OCI-M2 (cell line): ENCODE measurements around the gene DPF3.

Source experiments
- DNase-seq: peaks from one replicate; lab custom pipeline; 2025; ENCODE audit not compliant: unreplicated experiment; lab: John Stamatoyannopoulos, UW

Gene DPF3

DNA sequence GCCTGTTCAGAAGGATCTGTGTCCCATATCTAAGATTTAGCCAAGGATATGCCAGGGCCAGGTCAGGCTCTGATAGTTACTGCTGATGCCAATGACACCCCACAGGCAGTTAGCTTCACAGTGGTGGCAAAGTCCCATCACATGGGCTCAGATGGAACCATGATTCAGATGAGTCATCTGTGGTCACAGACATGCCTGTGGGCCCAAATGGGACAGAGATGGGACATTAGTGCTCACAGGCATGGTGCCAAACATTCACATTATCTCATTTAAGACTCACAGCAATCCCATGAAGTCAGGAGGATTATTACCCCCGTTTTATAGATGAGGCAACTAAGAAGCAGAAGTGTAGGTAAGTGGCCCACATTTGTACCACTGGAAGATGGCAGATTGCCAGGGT is 207.8 kb downstream of the DPF3 start:
- no peak for DNase-seq

DNA sequence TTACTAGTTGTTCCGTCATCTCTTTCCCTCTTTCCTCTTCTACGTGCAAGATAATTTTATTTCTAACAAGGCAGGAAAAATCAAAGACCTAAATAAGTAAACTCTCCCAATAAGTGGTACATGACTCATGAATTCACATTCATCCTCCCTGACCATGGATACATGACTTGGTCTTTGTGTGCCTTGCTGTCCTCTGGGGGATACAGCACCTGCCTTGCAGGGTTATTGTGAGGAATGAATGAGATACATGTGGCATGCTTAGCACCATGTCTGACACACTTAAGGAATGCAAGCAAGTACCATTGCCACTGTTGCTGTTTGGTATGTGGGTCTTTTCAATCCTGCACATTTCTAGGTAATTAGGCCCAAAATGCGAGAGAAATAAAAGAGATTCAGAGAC is 208.4 kb downstream of the DPF3 start:
- no peak for DNase-seq

DNA sequence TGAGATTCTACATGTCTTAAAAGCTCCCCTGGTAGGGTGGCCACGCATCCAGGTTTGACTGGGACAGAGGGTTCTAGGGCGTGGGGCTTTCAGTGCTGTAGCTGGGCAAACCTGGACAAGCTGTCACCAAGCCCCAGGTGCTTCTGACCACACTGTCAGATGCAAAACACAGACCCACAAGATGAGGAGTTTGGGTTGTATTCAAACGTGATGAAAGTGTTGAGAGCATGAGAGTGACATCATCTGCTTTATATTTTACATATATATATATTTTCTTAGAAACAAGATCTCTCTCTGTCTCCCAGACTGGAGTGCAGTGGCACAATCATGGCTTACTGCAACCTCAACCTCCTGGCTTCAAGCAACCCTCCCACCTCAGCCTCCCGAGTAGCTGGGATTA is 210.1 kb downstream of the DPF3 start:
- DNase-seq = no peak

DNA sequence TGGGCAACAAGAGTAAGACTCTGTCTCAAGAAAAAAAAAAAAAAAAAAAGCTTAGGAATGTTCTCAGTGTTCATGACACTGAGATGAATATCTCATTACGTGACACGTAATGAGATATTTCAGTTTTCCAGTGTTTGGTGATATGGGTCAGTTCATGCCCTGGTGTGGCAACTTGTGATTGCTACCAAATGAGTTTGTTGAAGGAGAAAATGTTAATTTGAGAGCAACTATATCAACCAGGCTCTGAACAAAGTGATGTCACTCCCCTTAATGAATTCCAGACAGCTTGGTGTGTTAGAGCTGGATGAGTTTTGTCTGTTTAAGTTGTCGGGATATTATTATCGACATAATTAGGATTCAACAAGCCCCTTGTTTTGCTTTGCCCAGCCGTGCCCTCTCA is 211.7 kb downstream of the DPF3 start:
- DNase-seq = no peak

DNA sequence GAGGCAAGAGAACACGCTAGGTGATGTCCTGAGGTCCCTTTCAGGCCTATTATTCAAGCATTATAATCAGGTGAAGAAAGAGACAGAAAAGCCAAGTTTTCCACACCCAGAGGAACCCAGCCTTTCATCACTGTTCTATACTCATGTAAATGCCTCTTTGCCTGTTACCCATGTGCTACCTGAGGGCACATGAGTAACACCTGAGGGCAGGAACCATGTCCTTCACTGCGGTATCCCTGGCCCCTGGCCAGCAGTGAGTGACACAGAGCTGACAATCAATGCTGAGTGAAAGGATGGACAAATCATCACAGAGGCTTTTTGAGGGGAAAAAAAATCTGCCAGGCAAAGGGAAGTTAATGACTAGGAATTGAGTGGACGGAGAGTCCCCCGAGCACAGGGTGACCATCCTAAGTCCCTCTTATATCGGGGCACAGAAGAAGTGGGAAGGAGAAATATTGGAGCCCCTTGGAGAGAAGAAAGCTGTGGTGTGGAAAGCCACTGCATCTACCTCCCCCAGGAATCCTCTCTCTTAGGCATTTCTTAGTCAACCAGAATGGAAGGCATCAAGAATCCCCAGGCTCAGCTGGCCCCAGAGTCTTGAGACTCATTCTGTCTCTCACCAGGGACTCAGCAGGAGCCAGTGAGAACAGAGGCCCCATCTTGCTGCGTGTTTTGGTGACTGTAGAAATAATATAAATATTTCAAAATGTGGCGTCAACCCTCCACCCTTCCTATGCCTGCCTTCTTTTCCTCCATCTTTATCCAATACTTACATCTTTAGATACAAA is 212.9 kb downstream of the DPF3 start:
- DNase-seq = no peak

DNA sequence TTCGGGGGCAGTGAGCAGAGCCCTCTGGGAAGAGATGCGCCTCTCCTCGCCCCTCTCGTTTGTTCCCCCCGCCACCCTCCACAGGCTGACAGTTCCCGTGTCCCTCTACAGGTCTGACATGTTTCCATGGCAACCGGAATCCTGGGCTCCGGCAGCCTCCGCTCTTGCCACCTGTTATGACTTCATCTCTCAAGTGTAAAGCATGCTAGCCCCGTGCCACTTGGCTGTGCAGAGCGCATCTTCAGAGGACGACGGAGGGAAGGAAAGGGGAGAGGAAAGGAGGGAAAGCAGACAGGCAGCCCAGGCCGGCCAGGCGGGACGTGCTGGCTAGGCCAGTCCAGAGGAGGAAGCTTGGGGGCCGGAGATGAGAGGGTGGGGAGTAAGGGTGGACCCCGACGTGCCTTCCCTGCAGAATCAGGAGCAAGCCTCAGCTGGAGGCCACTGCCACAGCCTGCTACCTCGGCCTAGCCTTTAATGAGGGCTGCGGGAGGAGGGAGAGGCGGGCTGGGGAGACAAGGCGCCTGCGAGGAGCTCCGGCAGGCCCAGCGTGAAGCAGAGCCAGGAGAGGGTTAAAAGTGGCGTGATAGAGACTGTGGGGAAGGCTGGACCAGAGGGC is 214.3 kb downstream of the DPF3 start:
- DNase-seq = no peak

DNA sequence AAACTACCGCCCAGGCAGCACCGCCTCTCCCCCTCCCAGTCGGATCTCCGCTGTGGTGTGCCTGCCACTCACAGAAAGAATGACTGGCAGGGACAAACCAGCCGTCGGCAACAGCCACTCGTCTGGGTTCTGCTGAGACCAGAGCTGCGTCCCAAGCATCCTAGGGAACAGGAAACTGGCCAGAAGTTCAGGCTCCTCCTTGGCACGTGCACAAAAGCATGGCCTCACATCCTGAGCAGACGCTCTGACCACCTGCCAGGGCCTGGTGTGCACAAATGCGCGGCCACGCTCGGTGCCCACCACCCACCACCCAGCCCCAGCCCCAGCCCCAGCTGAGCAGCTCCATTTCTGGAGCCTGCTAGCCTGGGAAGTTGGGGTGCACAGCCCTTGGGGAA is 214.8 kb downstream of the DPF3 start:
- DNase-seq = no peak

DNA sequence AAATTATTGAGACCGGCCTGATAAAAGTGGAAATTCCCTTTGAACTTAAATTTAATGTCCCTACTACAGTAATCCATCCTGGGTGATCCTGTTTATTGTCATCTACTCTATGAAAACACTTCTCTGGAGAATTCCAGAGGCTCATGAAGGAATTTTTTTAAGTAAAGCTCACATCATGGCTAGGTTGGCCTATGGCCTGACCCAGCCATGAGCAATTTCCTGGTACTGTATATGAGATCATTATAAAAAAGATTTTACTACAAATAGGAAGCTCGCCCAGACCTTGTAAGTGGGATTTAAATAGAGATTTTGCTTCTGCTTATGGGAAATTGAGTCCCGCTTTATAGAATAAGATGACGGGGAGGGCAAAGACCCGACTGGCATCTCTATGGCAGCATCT is 215.5 kb downstream of the DPF3 start:
- no peak for DNase-seq

DNA sequence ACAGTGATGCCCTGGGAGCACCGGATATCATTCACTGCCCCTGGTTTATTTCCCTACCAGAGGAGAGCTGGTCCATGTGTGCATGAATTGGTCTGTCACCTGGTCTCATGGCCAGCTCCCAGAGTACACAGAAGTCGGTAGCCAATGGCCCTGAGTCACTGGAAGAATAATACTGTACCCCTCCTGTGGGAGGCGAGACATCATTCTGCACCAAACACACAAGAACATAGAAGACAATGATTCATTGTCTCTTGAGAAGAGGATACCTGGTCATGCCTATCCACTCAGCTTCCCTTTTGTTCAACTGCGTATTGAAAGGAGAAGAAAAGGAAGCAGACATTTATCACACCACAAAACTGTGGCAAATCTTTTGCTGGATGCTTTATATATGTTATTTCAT is 216.2 kb downstream of the DPF3 start:
- no peak for DNase-seq

DNA sequence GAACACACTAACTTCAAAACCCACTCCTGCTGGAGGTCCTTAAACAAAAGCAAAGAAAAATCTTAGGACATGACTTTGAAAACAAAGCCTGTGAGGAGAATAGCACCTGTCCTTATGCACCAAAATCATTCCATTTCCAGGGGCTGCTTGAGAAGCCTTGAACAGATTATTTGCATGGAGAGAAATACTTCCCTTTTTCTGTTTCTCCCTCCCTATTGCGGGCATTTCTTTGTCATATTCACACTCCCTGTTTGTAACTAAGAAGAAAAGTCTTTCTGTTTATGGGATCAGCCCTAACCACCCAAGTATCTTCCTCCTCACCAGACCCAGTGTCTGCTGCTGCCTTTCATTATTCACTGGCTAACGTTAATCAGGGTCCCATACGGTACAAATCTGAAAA is 218.8 kb downstream of the DPF3 start:
- DNase-seq = no peak

DNA sequence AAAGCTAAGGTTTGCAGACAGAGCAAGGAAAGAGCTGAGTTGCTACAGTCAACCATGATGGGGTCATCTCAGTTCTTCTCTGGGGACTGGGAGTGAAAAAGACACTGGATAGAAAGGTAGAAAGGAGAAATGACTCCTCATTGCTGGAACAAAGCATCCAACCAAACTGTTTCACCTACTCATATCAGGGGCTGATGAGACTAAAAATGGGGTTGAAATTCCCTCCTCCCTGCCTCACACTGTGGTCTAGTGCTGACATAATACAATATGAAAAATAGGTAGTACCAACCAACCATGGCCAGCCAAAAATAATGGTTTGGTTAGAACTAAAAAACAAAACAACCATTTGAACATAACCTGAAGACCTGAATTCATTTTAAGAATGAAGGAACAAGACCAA is 220.7 kb downstream of the DPF3 start:
- DNase-seq = no peak

DNA sequence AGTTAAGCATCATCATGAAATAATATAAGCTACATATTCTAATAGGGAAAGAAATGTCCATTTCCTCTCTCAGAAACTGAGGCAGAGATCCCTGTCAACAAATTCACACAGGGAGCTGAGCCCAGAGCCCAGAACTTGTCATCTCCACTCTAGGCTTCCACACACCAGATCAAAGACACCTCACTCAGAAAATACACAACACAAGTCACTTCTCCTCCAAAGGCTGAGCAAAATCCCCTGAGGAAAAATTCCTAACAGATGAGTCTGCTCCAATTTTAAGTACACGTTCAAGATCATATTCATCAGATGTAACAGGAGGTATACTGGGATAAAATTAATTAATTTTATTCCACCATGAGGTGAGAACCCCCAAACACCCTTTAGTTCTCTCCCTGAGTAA is 227.3 kb downstream of the DPF3 start:
- no peak for DNase-seq

DNA sequence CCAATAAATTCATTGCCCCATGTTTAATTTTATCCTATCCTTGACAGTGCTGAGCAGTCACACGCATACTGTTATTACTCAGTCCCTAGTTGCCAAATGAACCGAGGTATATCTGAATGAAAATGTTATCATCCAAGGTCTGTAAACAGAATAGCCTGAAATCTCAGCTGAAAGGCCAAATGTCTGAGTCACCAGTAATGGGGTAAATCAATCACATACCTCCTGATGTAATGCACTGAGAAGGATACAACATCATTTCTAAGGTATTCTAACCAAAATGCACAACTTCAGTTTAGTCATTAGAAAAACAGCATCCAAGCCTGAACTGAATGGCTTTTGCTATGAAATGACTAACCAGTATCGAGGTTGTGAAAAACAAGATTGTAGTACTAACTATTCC is 228.6 kb downstream of the DPF3 start:
- no peak for DNase-seq

DNA sequence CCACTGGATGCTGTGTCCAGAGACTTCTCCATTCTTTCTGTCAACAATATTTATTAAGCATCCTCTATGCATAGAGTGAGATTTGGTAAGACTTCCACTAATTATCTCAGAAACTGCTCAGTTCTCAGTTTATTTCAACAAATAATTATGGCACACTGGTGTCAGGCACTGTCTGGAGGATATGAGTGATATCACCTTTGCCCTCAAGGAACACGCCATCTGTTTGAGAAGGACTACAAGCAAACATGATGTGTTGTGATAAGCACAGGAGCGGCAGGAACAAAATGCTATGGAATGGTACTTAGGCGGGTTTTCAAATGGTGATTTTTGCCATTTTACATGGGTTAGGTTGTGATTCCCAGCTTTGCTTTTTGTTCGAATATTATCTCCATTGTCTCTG is 229.2 kb downstream of the DPF3 start:
- no peak for DNase-seq

DNA sequence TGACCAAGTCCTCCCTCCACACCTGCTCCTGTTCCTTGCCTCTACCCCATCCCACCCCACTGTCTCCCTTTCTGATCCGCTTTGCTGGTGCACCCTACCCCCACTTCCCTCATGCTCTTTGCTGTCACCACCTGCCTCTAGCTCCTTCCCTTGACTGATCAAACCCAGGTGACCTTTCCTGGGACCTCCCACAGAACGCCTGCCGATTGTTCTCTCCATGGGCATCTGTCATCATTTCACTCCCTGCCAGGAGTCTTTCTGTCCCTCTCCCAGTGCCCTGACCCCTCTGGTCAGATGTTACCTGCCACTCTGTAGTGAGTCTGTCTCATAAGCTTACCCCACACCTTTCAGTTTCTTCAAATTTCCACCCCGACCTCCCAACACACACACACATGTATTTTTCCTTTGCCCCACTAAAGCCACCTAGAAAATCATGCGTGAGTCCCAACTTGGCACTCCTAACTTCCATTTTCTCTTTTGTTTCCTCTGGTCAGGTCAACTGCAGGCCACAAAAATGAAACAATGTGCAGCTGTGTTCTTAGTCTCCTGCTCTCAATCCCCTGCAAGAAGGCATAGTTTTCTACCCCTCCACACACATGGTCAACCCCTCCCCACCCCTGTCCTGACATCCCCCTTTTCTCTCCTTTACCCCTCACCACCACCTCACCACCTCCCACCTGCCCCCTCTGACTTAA is 229.8 kb downstream of the DPF3 start:
- DNase-seq = no peak

DNA sequence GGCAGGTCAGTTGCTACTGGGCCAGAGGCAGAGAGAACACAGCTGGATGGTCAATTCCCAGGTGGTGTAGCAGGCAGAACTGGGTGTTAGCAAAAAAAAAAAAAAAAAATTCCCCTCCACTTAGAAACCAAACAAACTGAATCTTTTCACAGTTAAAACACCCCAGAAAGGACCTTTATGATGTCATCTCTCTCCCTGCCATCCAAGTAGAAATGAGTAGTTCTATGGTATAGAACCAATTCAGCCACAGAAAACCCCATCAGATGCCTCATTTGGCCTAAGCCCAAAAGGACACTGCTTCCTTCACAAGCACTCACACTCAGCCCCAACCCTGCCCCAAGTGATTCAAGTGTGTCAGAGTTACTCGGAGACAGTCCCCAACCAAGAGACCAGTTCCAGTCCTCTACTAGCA is 230.8 kb downstream of the DPF3 start:
- DNase-seq = no peak

DNA sequence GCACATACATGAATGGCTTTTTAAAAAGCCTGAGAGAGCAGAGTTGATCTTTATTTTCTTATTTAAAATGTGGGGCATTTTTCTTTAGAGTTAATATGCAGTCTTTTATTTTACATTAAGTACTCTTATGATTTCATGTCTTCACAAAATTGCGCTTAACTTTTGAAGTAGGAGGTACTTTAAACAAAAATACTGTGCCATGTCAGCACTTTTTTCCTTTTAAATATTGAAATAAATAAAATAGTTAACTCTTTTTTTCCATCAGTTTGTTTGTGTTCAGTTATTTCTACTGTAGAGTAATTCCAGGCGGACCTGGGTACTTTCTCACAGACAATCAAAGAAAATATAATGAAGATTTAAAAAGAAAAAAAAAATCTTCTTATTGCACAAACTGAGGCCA is 231.7 kb downstream of the DPF3 start:
- DNase-seq = no peak

DNA sequence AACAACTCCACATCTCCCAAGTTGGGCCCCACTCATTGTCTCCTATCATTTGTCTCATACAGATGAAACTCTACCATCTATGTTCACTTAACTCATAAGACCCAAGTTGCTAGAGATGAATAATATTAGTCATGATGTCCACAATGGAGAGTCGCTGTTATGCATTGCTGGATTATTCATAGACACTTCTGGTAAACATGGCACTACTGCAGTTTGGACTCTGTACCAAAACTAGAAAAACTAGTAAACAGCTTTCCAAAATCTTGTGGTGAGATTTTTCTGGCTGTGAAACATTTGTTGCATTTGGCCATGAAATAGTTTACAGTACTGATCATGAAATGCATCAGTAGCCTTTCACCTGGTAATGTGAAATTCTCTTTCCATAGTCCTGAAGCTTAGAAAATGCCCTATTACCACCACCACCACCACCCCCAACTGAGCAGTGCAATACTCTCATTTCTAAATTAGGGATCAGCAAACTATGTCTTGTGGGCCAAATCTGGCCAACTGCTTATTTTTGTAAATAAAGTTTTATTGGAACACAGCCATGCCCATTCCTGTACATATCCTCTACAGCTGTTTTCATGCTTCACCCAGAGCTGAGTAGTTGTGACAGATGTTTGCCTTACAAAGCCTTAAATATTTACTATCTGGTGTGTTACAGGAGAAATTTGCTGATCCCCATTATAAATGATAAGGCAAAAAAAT is 236.5 kb downstream of the DPF3 start:
- DNase-seq = no peak

DNA sequence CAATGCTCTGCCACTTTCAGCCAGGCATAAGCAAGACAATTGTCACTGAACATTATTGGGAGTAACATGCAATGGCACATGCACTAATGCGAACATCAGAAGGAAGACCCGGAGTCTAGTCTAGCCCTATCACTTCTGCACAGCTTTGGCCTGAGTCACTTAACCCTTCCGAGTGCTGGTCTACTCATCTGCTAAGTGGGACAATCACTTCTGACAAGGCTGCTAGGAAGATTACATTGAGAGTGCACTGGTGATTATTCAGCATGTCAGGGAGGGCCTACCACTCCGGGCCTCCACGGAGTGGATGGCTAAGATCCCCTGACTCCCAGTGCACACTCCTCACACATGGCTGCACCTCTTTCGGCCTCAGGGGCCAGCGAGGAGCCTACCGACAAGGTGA is 240.9 kb downstream of the DPF3 start:
- DNase-seq = no peak

DNA sequence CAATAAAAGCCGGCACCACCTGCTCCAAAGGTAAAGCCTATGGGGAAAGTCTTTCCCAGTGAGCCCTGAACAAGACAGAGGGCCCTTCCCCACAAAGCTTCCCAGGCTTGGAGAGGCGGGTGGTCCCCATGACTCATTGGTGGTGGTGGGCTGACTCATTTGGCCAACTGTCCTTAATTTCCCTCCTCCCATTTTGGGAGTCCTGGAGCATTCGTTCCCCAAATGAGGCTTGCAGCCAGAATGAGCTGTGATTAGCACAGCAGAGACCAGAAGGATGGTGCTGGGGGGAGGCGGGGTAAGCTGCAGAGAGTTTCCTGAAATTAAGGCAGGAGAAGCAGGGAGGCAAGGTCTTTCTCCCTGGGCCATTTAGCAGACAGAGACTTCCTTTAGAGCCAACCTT is 241.7 kb downstream of the DPF3 start:
- no peak for DNase-seq

DNA sequence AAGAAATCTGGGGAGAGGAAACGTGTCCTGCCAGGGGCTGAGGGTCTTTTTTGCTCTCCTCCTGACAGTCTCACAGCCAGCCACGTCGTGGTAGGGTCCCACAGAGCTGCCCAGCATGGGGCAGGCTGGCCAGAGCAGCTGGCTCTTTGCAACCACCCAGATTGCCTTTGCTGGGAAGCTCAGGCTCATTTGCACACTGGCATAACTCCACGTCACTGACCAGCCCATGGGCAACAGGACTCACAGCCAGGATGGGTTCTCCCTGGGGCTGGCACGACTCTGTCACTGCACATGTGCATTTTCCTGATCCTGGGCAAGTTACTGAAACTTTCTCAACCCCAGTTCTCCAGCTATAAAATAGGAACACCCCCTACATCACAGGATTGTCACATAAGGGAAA is 242.2 kb downstream of the DPF3 start:
- DNase-seq = no peak

DNA sequence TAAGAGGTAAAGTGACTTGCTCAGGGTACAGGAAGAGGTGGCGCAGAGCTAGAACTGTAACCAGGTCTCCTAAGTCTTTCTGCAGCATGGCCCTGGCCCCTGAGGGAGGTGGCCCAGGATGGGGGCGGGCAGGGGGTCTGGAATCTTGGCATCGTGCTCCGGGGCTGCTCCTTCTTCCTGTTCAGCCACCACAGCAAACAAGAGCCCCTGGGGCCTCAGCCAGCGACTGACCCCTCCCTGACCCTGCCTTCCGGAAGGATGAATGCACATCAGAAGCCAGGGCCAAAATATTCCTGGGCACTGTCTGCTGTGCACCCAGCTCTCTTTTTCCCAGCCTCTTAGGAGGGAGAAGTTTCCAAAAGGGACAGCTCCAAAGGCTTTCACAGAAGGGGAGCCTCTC is 242.8 kb downstream of the DPF3 start:
- DNase-seq = no peak
